Hair follicular keratinocyte (primary cell): ENCODE data around the gene BNIPL. TPM values are rescaled to one million over a fixed set of nuclear protein-coding genes. Genes with fewer than 3 reads are reported as not detected.

Source experiments
- total RNA-seq: library from RNA; depleted of rRNA; stranded (reverse); fragments of >200 nt; gene quantifications from 2 replicates; pipeline ENCODE4 v1.2.3, GENCODE V29; 2015

BNIPL gene
- total RNA-seq = 1.2 and 7.6 TPM in 2 replicates

GRCh38 chr1:151036356-151036755 is at the start of gene BNIPL:
BNIPL (plus strand) TSS chr1:151036586; CDS start chr1:151036726, 140 bp downstream.

GRCh38 chr1:151006327-151007052 is 29.9 kb upstream of the BNIPL start, which contains the start of gene MINDY1:
MINDY1 (minus strand) TSS chr1:151006902; CDS start chr1:151002617, 4,285 bp downstream.

GRCh38 chr1:151008244-151009205 is 27.9 kb upstream of the BNIPL start, which contains the start of gene PRUNE1:
PRUNE1 (plus strand) TSS chr1:151008449; CDS start chr1:151008633, 184 bp downstream.

GRCh38 chr1:151047591-151047924 is 11.2 kb downstream of the BNIPL start, which contains the start of gene C1orf56:
C1orf56 (plus strand) TSS chr1:151047751; CDS start chr1:151047848, 97 bp downstream.

GRCh38 chr1:151059109-151060006 is 23.0 kb downstream of the BNIPL start, which contains the start of gene CDC42SE1:
CDC42SE1 (minus strand) TSS chr1:151059622; CDS start chr1:151055730, 3,892 bp downstream.

GRCh38 chr1:151060007-151060656 is 23.7 kb downstream of the BNIPL start, which contains the start of gene MLLT11:
MLLT11 (plus strand) TSS chr1:151060397; CDS start chr1:151067225, 6,828 bp downstream.

GRCh38 chr1:151070474-151071276 is 34.3 kb downstream of the BNIPL start, which contains the start of gene GABPB2:
GABPB2 (plus strand) TSS chr1:151070761; CDS start chr1:151088190, 17,429 bp downstream.

Other genes with a start within 250 kb of the BNIPL start
- gene CTSK, start 228.3 kb upstream of the BNIPL start, total RNA-seq = 72.9 and 111 TPM in 2 replicates
- 16.7 and 19.4 TPM in 2 replicates for gene ARNT, start 160.0 kb upstream of the BNIPL start, total RNA-seq
- not detected in 2 replicates for gene CTXND2, start 149.4 kb upstream of the BNIPL start, total RNA-seq
- gene SETDB1, start 110.2 kb upstream of the BNIPL start, total RNA-seq = 18.8 and 28.3 TPM in 2 replicates
- gene CERS2, start 61.8 kb upstream of the BNIPL start, total RNA-seq = 111 and 112 TPM in 2 replicates
- 0.31 and 0.61 TPM in 2 replicates for gene ANXA9, start 54.3 kb upstream of the BNIPL start, total RNA-seq
- gene MINDY1, start 29.7 kb upstream of the BNIPL start, total RNA-seq = 8.8 and 12.7 TPM in 2 replicates
- gene PRUNE1, start 28.1 kb upstream of the BNIPL start, total RNA-seq = 11.5 and 18.2 TPM in 2 replicates
- gene C1orf56, start 11.2 kb downstream of the BNIPL start, total RNA-seq = 0.94 and 1.7 TPM in 2 replicates
- gene CDC42SE1, start 23.0 kb downstream of the BNIPL start, total RNA-seq = 87.9 and 97.3 TPM in 2 replicates
- gene MLLT11, start 23.8 kb downstream of the BNIPL start, total RNA-seq = 9.3 and 9.6 TPM in 2 replicates
- 7.7 and 9.2 TPM in 2 replicates for gene GABPB2, start 34.2 kb downstream of the BNIPL start, total RNA-seq
- gene SEMA6C, start 110.0 kb downstream of the BNIPL start, total RNA-seq = 0.47 and 0.84 TPM in 2 replicates
- not detected in 2 replicates for gene TNFAIP8L2, start 120.1 kb downstream of the BNIPL start, total RNA-seq
- 6.0 and 6.5 TPM in 2 replicates for gene LYSMD1, start 129.3 kb downstream of the BNIPL start, total RNA-seq
- gene SCNM1, start 129.6 kb downstream of the BNIPL start, total RNA-seq = 23.0 and 39.4 TPM in 2 replicates
- gene TMOD4, start 139.4 kb downstream of the BNIPL start, total RNA-seq = 1.2 TPM in 1 of 2 replicates, not detected in the other
- 43.2 and 55.1 TPM in 2 replicates for gene VPS72, start 153.6 kb downstream of the BNIPL start, total RNA-seq
- gene PIP5K1A, start 162.0 kb downstream of the BNIPL start, total RNA-seq = 40.2 and 48.3 TPM in 2 replicates
- 121 and 161 TPM in 2 replicates for gene PSMD4, start 218.1 kb downstream of the BNIPL start, total RNA-seq
- 13.3 and 14.2 TPM in 2 replicates for gene ZNF687, start 245.7 kb downstream of the BNIPL start, total RNA-seq